NCI-H510A (cell line): Measurements from ENCODE around the gene LRFN3.
"Not testable (repeated sequence)": the region's sequence is repeated elsewhere in the genome, so short reads cannot be mapped to it uniquely, and the experiment has no call there.

Source experiments
- DNase-seq: peaks from one replicate; lab custom pipeline; 2025; lab: John Stamatoyannopoulos, UW

LRFN3 gene

GRCh38 chr19:35939307-35940077, 3.3 kb downstream of the LRFN3 start:
- no peak for DNase-seq

GRCh38 chr19:35940078-35940775, 4.1 kb downstream of the LRFN3 start:
- DNase-seq, result no peak

- no peak for DNase-seq
These were observed 4.7 kb downstream of the LRFN3 start for GRCh38 chr19:35940839-35941238.

- no peak for DNase-seq
These were observed 6.1 kb downstream of the LRFN3 start for GRCh38 chr19:35942235-35942634.

GRCh38 chr19:35943321-35944301, 7.4 kb downstream of the LRFN3 start:
- DNase-seq, result no peak

GRCh38 chr19:35944556-35944955, 8.4 kb downstream of the LRFN3 start:
- DNase-seq, result no peak

DNA sequence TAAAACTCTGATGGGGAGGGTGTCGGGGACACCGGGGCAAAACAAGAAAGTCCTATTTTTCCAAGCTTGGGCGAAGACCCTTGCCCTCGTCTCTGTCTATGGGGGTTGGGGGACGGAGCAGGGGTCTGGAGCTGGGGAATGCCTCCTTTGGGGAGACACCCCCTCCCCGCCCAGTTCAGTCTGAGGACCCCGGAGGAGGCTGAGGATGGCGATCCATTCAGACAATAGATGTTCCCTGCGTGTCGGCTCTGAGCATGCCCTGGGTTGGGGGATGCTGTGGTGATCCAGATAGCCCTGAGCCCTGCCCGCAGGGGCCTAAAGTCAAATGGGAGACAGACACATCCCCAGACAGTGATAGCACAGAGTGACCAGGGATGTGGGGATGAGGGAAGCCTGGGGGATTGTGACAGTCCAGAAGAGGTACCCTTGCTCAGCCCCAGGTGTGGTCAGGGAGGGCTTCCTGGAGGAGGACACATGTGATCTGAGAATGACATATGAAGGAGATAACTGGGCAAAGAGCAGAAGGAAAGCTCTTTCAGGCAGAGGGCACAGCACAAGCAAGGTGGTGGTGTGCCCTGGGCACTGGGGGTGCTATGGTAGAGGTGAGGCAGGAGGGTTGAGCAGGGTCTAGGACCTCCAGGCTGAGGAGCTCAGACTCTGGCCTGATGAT, 9.1 kb downstream of the LRFN3 start:
- no peak for DNase-seq

DNA sequence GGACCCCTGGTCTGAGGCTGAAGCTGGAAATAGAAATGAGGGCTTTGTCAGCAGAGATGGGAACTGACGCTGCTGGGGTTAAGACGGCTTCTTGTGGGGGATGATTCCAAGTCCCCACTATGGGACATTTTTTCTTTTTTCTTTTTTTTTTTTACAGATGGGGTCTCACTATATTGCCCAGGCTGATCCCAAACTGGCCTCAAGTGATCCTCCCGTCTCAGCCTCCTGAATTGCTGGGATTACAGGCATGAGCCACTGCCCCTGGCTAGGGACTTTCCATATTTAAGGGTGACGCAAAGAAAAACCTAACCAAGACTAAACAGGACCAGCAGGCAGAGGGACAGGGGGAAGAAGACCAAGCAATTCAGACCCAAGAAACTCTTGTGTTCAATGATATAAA, 10.0 kb downstream of the LRFN3 start:
- no peak for DNase-seq

- no peak for DNase-seq
These were observed 13.0 kb downstream of the LRFN3 start for GRCh38 chr19:35949131-35949530.

GRCh38 chr19:35955881-35956634, 19.9 kb downstream of the LRFN3 start:
- DNase-seq, result no peak

- not testable (repeated sequence) for DNase-seq
These were observed 21.2 kb downstream of the LRFN3 start for GRCh38 chr19:35957411-35957810.

GRCh38 chr19:35958660-35959039, 22.5 kb downstream of the LRFN3 start:
- DNase-seq, result no peak

DNA sequence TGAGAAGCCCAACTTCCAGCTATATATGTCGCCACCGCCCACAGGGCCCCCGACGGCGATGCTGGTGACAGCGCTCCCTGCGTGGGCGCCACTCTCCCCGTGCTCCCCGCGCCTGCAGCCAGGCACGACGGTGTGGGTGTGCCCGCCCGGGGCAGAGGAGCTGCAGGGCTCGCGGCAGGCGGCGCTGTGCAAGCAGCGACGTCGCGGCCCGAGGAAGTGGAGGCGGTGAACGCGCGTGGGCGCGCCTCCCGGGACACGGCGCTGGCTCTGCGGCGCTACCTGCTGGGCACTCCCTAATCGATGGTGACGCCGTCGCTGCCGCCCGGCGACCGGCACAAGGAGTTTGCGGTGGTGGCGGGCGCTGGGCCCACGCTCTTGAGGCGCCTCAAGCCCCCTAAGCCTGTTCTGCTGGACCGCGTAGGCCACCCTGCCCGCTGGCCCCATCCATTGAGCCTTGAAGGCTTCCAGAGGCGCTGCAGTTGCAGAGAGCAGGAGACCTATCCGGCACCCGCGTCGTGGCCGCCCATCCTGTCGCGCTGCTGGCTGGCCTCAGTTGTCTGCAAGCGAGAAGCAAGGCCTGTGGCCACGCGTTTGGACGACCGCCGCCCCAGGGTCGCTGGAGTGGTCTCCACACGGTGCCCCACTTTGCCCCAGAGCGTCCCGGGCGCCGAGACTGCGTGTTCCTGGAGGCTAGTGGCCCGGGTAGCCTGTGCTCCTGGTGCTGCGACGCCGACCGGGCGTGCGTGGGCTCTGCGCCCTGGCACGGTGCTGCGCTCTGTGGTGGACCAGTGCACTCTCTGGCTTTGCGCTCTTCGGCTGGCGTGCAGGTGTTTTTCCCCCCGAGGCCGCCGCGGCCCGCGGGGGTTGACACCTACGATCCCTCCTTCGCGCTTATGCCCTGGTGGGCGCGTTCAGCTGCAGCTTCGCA, 23.1 kb downstream of the LRFN3 start:
- no peak for DNase-seq

DNA sequence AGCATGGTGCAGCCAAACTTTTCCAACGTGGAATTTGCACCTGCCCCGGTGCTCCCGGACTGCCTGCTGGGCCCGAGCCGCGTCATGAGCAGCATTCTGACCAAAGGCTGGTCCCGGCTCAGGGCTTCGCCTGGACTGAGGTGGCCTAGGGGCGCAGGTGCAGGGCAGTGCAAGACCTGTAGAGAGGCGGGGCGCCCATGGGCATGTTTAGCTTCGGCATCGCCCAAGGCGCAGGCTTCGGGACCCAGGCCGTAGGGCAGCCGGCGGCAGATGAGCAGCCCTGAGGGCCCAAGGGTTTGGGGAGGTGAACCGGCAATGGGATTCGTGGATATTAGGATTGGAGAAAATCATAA, 23.8 kb downstream of the LRFN3 start:
- DNase-seq, result no peak

- DNase-seq, result no peak
These were observed 24.3 kb downstream of the LRFN3 start for GRCh38 chr19:35960432-35960972.

DNA sequence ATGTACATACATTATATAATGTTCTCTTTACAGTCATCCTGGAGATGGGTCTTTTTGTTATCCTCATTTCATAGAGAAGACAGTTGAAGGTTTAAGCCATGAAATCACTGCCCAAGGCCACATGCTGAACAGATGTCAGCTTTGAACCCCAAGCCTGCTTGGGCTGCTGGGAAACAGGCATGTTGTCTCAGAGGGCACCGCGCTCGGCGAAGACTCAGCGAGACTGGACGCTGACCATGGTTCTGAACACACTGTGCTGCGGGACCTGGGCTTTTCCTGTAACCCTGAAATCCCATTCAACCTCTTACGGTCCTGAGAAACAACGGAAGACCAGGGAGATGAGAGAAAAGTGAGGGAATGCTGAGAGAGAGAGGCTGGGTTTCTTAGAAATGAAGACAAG, 27.3 kb downstream of the LRFN3 start:
- no peak for DNase-seq

DNA sequence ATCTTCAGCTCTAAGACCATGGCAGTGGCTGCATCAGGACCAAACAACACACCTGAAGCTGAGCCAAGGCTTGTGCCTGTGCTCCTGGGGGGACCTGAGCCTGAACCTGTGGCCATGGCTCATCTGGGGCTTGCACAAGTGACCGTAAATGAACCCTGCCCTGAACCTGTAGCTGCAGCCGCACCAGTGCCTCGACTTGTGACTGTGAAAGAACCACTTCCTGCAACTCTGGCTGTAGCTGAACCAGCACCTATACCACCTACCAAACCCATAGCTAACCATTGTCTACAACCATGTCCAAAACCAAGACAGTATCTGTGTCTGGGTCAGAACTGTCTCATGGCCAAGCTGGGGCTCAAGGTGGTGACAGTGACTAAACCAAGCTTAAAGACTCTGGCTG, 30.6 kb downstream of the LRFN3 start:
- DNase-seq, result no peak

DNA sequence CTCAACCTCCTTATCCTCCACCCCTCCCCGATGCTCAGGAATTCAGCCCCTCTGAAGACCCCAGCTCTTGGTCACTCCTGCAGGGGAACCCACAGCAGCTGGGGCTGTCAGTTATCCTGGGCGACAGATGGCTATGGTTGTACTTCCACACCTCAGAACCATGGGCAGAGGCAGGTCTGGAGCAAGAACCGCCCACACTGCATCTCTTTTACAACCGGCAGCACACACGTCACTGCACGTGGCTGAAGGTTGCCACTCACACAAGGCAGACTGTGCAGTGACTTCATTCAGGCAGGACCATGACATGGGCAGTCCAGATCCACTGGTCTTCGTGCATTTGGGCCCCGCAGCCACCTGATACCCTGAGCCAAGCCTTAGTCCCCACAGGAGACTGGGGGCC, 37.3 kb downstream of the LRFN3 start:
- no peak for DNase-seq

DNA sequence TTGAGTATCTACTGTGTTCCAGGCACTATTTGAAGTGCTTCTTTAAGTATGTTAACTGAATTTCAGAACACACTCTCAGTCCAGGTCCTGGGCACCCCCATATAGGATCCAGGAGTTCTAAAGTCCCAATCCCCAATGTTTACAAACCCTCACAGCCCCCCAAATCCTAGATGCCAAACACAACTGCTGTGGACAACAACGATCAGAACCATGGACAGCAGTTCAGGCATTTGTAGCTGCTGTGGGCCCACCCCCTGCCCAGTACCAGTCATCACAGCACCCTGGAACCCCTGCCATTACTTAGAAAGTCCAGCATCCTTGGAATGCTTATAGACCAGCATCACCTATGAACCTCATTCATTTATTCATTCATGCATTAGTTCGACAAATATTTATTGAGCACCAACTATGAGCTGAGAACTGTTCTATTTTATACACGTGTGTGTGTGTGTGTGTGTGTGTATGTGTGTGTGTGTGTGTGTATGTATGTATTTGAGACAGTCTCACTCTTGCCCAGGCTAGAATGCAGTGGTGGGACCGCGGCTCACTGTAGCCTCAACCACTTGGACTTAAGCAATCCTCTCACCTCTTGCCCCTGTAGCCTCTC, 39.5 kb downstream of the LRFN3 start:
- DNase-seq, result no peak
